Transverse colon (tissue), 3 donors: ENCODE results near the gene CLEC19A.

Experiments
- CTCF ChIP-seq, 5 experiments: fragments of 200-600 bp in 3 of 5; fragments of 450-650 bp in 2 of 5; sonication (generic) in 3 of 5; IDR thresholded peaks; 1 replicate in 2 of 5; 2 replicates in 3 of 5; pipeline ENCODE4 v1.5.1; 2016 to 2017; ENCODE audit warnings: antibody characterized with exemption in 5 of 5, inconsistent platforms in 3 of 5, mild to moderate bottlenecking in 2 of 5, moderate library complexity in 1 of 5
- POLR2A ChIP-seq: fragments of 450-650 bp; IDR thresholded peaks from one replicate; pipeline ENCODE4 v1.6.1; 2016; ENCODE audit warnings: antibody characterized with exemption, mild to moderate bottlenecking, moderate library complexity

GRCh38 chr16:19242186-19242585 lies 43.3 kb upstream of the CLEC19A start:
- TF ChIP-seq CTCF (IDR thresholded peaks at IDR 0.05): no peak
- TF ChIP-seq POLR2A: no peak
